Neural cell (in vitro differentiated cells): Measurements from ENCODE around the gene RWDD2A.

Source experiments
- CTCF ChIP-seq: fragments of 450-650 bp; IDR thresholded peaks from 2 replicates; pipeline ENCODE4 v1.5.1; 2014; ENCODE audit warnings: antibody characterized with exemption, mild to moderate bottlenecking, moderate library complexity; ENCODE audit not compliant: poor library complexity, severe bottlenecking
- EP300 ChIP-seq: fragments of 450-650 bp; conservative IDR thresholded peaks from 2 replicates; pipeline ENCODE4 v1.6.1; 2014; ENCODE audit warnings: antibody characterized with exemption, mild to moderate bottlenecking, moderate library complexity; ENCODE audit not compliant: poor library complexity, severe bottlenecking
- EZH2 ChIP-seq: fragments of 200-600, 300-800 bp; shearing (Covaris generic), sonication (generic); IDR thresholded peaks from 2 replicates; pipeline ENCODE4 v1.6.1; 2014; ENCODE audit warnings: antibody characterized with exemption, low read length, borderline replicate concordance, mild to moderate bottlenecking; ENCODE audit not compliant: insufficient read depth, poor library complexity, severe bottlenecking
- MXI1 ChIP-seq: fragments of 450-650 bp; conservative IDR thresholded peaks from 2 replicates; pipeline ENCODE4 v1.6.1; 2014; ENCODE audit warnings: antibody characterized with exemption, mild to moderate bottlenecking; ENCODE audit not compliant: poor library complexity, severe bottlenecking
- POLR2AphosphoS5 ChIP-seq: IDR thresholded peaks from 2 replicates; pipeline ENCODE4 v1.6.1; 2012
- RAD21 ChIP-seq: fragments of 450-650 bp; conservative IDR thresholded peaks from 2 replicates; pipeline ENCODE4 v1.6.1; 2014; ENCODE audit warnings: antibody characterized with exemption, mild to moderate bottlenecking, moderate library complexity
- REST ChIP-seq: IDR thresholded peaks from 2 replicates; pipeline ENCODE4 v1.6.1; 2012; ENCODE audit warnings: borderline replicate concordance
- SMC3 ChIP-seq: fragments of 450-650 bp; conservative IDR thresholded peaks from 2 replicates; pipeline ENCODE4 v1.6.1; 2014; ENCODE audit warnings: antibody characterized with exemption, mild to moderate bottlenecking, moderate library complexity; ENCODE audit not compliant: poor library complexity
- TAF1 ChIP-seq: IDR thresholded peaks from 2 replicates; pipeline ENCODE4 v1.6.1; 2012; ENCODE audit warnings: low read depth

- no peak for TF ChIP-seq MXI1
- no peak for TF ChIP-seq CTCF
- no peak for TF ChIP-seq POLR2AphosphoS5
- no peak for TF ChIP-seq EZH2
- TF ChIP-seq RAD21: no peak
- no peak for TF ChIP-seq REST
- TF ChIP-seq TAF1: no peak
- TF ChIP-seq EP300: no peak
- TF ChIP-seq SMC3: no peak
Measured at GRCh38 chr6:83221276-83221675, 28.1 kb downstream of the RWDD2A start.
